ENCODE results near the gene BCAP29. TPM values are rescaled to one million over a fixed set of nuclear protein-coding genes. Genes with fewer than 3 reads are reported as not detected.

BCAP29 gene
- total and polyA plus RNA-seq, 2 donors (not counting 1 experiment from before 2014, with no cell fraction given): 64.7 to 79.7 TPM

GRCh38 chr7:107588529-107589130 lies 8.6 kb downstream of the BCAP29 start:
- Histone ChIP-seq H3K27ac (ENCODE audit: insufficient read depth, low read length) (no peak overlapping the region), H3K36me3 (ENCODE audit: control insufficient read depth, insufficient read depth, low read length) (peaks cover 2% of the 10 kb centered on the region), H3K9ac (ENCODE audit: insufficient read depth, low read length) (no peak overlapping the region), H3K4me3 (replicated peaks in 1 of 4; ENCODE audit: control extremely low read depth in 1 of 4, insufficient read depth in 1 of 4, low read depth in 3 of 4, low read length in 4 of 4) (no peak overlapping the region), H2AFZ (ENCODE audit: low read length) (no peak overlapping the region), H3K4me2 (ENCODE audit: extremely low read depth, insufficient read depth, low read length) (no peak overlapping the region), H3K79me2 (ENCODE audit: control insufficient read depth, insufficient read depth, low read length) (peaks cover 3% of the 10 kb centered on the region), H4K20me1 (ENCODE audit: control insufficient read depth, extremely low read depth, insufficient read depth, low read length) (no peaks in the 10 kb centered on the region), H3K4me1 (ENCODE audit: control insufficient read depth, extremely low read depth, insufficient read depth, low read length) (peaks cover under 1% of the 10 kb centered on the region), H3K9me3 (ENCODE audit: control insufficient read depth, insufficient read depth, low read depth, low read length) (no peaks in the 10 kb centered on the region), H3K27me3 (ENCODE audit: control insufficient read depth, insufficient read depth, low read length) (no peaks in the 10 kb centered on the region)
- TF ChIP-seq CTCF (conservative IDR thresholded peaks at IDR 0.05 in 1 of 2, IDR thresholded peaks at IDR 0.05 in 1 of 2; ENCODE audit: low read depth in 1 of 2, low read length in 2 of 2): no peak
- TF ChIP-seq EZH2 (IDR thresholded peaks at IDR 0.05; ENCODE audit: low read length, missing control alignments): no peak
- DNase-seq (ENCODE audit: low read depth in 2 of 2): no peak

- Histone ChIP-seq H3K9me3 (ENCODE audit: control insufficient read depth, insufficient read depth, low read depth, low read length) (no peaks in the 10 kb centered on the region), H3K4me2 (ENCODE audit: extremely low read depth, insufficient read depth, low read length) (no peak overlapping the region), H3K27ac (ENCODE audit: insufficient read depth, low read length) (no peak overlapping the region), H3K36me3 (ENCODE audit: control insufficient read depth, insufficient read depth, low read length) (no peaks in the 10 kb centered on the region), H3K79me2 (ENCODE audit: control insufficient read depth, insufficient read depth, low read length) (no peaks in the 10 kb centered on the region), H3K27me3 (ENCODE audit: control insufficient read depth, insufficient read depth, low read length) (no peaks in the 10 kb centered on the region), H2AFZ (ENCODE audit: low read length) (no peak overlapping the region), H4K20me1 (ENCODE audit: control insufficient read depth, extremely low read depth, insufficient read depth, low read length) (no peaks in the 10 kb centered on the region), H3K4me1 (ENCODE audit: control insufficient read depth, extremely low read depth, insufficient read depth, low read length) (peaks cover 5% of the 10 kb centered on the region), H3K9ac (ENCODE audit: insufficient read depth, low read length) (no peak overlapping the region), H3K4me3 (replicated peaks in 1 of 4; ENCODE audit: control extremely low read depth in 1 of 4, insufficient read depth in 1 of 4, low read depth in 3 of 4, low read length in 4 of 4) (no peak overlapping the region)
- no peak for TF ChIP-seq EZH2 (IDR thresholded peaks at IDR 0.05; ENCODE audit: low read length, missing control alignments)
- no peak for TF ChIP-seq CTCF (conservative IDR thresholded peaks at IDR 0.05 in 1 of 2, IDR thresholded peaks at IDR 0.05 in 1 of 2; ENCODE audit: low read depth in 1 of 2, low read length in 2 of 2)
- no peak for DNase-seq (ENCODE audit: low read depth in 2 of 2)
Observed at GRCh38 chr7:107591421-107591820, 11.4 kb downstream of the BCAP29 start.

GRCh38 chr7:107592361-107593024 lies 12.4 kb downstream of the BCAP29 start:
- H3K4me2 ChIP-seq (ENCODE audit: extremely low read depth, insufficient read depth, low read length): no peak overlapping the region
- no peak overlapping the region for H3K4me3 ChIP-seq (replicated peaks in 1 of 4; ENCODE audit: control extremely low read depth in 1 of 4, insufficient read depth in 1 of 4, low read depth in 3 of 4, low read length in 4 of 4)
- DNase-seq (ENCODE audit: low read depth in 2 of 2): peak; percentile 72 to 84
- H3K9ac ChIP-seq (ENCODE audit: insufficient read depth, low read length): no peak overlapping the region
- H3K79me2 ChIP-seq (ENCODE audit: control insufficient read depth, insufficient read depth, low read length): no peaks in the 10 kb centered on the region
- H2AFZ ChIP-seq (ENCODE audit: low read length): no peak overlapping the region
- no peaks in the 10 kb centered on the region for H3K36me3 ChIP-seq (ENCODE audit: control insufficient read depth, insufficient read depth, low read length)
- no peaks in the 10 kb centered on the region for H4K20me1 ChIP-seq (ENCODE audit: control insufficient read depth, extremely low read depth, insufficient read depth, low read length)
- no peak overlapping the region for H3K27ac ChIP-seq (ENCODE audit: insufficient read depth, low read length)
- no peaks in the 10 kb centered on the region for H3K9me3 ChIP-seq (ENCODE audit: control insufficient read depth, insufficient read depth, low read depth, low read length)
- no peaks in the 10 kb centered on the region for H3K27me3 ChIP-seq (ENCODE audit: control insufficient read depth, insufficient read depth, low read length)
- H3K4me1 ChIP-seq (ENCODE audit: control insufficient read depth, extremely low read depth, insufficient read depth, low read length): peaks cover 5% of the 10 kb centered on the region
- no peak for TF ChIP-seq CTCF (conservative IDR thresholded peaks at IDR 0.05 in 1 of 2, IDR thresholded peaks at IDR 0.05 in 1 of 2; ENCODE audit: low read depth in 1 of 2, low read length in 2 of 2)
- TF ChIP-seq EZH2 (IDR thresholded peaks at IDR 0.05; ENCODE audit: low read length, missing control alignments): no peak

Data from fibroblast of lung (primary cell).